HL-60 (cell line): ENCODE data around the gene OR6M1.

Source experiments
- DNase-seq, 2 experiments: peaks; one replicate each; pipeline ENCODE4 v3.0.0-alpha.2; 2010 to 2020; ENCODE audit warnings: low read depth in 1 of 2, low spot score in 1 of 2
- H3K27ac ChIP-seq: fragments of 250-450 bp; sonication (Bioruptor Pico); replicated peaks from 2 replicates; pipeline ENCODE4 v1.5.1; 2020; ENCODE audit warnings: mild to moderate bottlenecking, moderate library complexity
- H3K27me3 ChIP-seq: fragments of 250-450 bp; sonication (Bioruptor Pico); 2 replicates; pipeline ENCODE4 v1.5.1; 2021; ENCODE audit warnings: mild to moderate bottlenecking, moderate library complexity; ENCODE audit not compliant: insufficient read depth, poor library complexity, severe bottlenecking
- H3K4me3 ChIP-seq: replicated peaks from 2 replicates; pipeline ENCODE4 v1.5.1; 2011; ENCODE audit warnings: mild to moderate bottlenecking, control low read depth, low read length; ENCODE audit not compliant: insufficient read depth
- GABPA ChIP-seq: IDR thresholded peaks from 2 replicates; pipeline ENCODE4 v1.6.1; 2012; ENCODE audit warnings: low read depth
- POLR2AphosphoS5 ChIP-seq: IDR thresholded peaks from 2 replicates; pipeline ENCODE4 v1.6.1; 2012; ENCODE audit warnings: low read depth
- SPI1 ChIP-seq: IDR thresholded peaks from 2 replicates; pipeline ENCODE4 v1.6.1; 2012; ENCODE audit warnings: low read depth, mild to moderate bottlenecking, borderline replicate concordance
- long read RNA-seq: library from polyadenylated mRNA; unstranded; transcript quantifications from one replicate; pipeline ENCODE4 v2.0.0, GENCODE V29; 2020
- TF ChIP-seq, protein P1 (sequence below): IDR thresholded peaks from one replicate; pipeline ENCODE4 v1.5.1; 2011; ENCODE audit warnings: low read length, control low read depth, inconsistent platforms; ENCODE audit not compliant: insufficient read depth
- TF ChIP-seq, protein P2 (sequence below): IDR thresholded peaks from 2 replicates; pipeline ENCODE4 v1.6.1; 2012; ENCODE audit warnings: low read depth; ENCODE audit not compliant: insufficient replicate concordance

OR6M1 gene
- long read RNA-seq = 0 reads

DNA sequence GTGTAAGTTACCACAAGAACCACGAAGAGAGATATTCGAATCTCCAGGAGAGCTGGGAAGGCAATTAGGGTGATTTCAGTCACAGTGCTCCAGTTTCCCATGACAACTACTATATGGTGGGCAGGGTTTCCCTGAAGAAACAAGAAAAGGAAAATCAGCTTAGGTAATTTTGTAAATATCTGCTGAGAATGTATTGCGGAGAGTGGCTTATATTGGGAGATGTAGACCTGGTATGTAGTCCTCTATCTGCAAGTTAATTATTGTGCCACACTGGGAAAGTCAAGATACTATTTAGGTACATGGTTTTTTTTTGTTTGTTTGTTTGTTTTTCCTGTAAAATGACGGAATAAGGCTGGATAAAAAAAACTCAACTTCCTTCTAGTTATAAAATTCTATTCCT lies at the start of gene OR6M1:
OR6M1 (minus strand) TSS at position 101 of the 400 bp plus-strand sequence; CDS start at position 101, 0 bp downstream.
- Histone ChIP-seq H3K27me3 (peaks cover 2% of the 10 kb centered on the region), H3K27ac (no peak within 1 kb of the TSS), H3K4me3 (no peak within 1 kb of the TSS)
- no peak for DNase-seq
- TF ChIP-seq, protein P1, sequence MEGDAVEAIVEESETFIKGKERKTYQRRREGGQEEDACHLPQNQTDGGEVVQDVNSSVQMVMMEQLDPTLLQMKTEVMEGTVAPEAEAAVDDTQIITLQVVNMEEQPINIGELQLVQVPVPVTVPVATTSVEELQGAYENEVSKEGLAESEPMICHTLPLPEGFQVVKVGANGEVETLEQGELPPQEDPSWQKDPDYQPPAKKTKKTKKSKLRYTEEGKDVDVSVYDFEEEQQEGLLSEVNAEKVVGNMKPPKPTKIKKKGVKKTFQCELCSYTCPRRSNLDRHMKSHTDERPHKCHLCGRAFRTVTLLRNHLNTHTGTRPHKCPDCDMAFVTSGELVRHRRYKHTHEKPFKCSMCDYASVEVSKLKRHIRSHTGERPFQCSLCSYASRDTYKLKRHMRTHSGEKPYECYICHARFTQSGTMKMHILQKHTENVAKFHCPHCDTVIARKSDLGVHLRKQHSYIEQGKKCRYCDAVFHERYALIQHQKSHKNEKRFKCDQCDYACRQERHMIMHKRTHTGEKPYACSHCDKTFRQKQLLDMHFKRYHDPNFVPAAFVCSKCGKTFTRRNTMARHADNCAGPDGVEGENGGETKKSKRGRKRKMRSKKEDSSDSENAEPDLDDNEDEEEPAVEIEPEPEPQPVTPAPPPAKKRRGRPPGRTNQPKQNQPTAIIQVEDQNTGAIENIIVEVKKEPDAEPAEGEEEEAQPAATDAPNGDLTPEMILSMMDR = no peak
- TF ChIP-seq, protein P2, sequence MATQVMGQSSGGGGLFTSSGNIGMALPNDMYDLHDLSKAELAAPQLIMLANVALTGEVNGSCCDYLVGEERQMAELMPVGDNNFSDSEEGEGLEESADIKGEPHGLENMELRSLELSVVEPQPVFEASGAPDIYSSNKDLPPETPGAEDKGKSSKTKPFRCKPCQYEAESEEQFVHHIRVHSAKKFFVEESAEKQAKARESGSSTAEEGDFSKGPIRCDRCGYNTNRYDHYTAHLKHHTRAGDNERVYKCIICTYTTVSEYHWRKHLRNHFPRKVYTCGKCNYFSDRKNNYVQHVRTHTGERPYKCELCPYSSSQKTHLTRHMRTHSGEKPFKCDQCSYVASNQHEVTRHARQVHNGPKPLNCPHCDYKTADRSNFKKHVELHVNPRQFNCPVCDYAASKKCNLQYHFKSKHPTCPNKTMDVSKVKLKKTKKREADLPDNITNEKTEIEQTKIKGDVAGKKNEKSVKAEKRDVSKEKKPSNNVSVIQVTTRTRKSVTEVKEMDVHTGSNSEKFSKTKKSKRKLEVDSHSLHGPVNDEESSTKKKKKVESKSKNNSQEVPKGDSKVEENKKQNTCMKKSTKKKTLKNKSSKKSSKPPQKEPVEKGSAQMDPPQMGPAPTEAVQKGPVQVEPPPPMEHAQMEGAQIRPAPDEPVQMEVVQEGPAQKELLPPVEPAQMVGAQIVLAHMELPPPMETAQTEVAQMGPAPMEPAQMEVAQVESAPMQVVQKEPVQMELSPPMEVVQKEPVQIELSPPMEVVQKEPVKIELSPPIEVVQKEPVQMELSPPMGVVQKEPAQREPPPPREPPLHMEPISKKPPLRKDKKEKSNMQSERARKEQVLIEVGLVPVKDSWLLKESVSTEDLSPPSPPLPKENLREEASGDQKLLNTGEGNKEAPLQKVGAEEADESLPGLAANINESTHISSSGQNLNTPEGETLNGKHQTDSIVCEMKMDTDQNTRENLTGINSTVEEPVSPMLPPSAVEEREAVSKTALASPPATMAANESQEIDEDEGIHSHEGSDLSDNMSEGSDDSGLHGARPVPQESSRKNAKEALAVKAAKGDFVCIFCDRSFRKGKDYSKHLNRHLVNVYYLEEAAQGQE = no peak
- TF ChIP-seq GABPA (no peak), POLR2AphosphoS5 (no peak), SPI1 (no peak)

- DNase-seq = no peak
- TF ChIP-seq SPI1 = no peak
- TF ChIP-seq, protein P1 = no peak
- TF ChIP-seq GABPA = no peak
- no peak for TF ChIP-seq POLR2AphosphoS5
- TF ChIP-seq, protein P2 = no peak
- no peaks in the 10 kb centered on the region for H3K27me3 ChIP-seq
- no peak overlapping the region for H3K27ac ChIP-seq
- no peak overlapping the region for H3K4me3 ChIP-seq
Measured at GRCh38 chr11:123853038-123853437, 46.9 kb upstream of the OR6M1 start.

GRCh38 chr11:123852321-123852720 lies 46.2 kb upstream of the OR6M1 start:
- TF ChIP-seq, protein P1 = no peak
- TF ChIP-seq POLR2AphosphoS5 (no peak), SPI1 (no peak), GABPA (no peak)
- TF ChIP-seq, protein P2 = no peak
- H3K27me3 ChIP-seq = no peaks in the 10 kb centered on the region
- H3K27ac ChIP-seq = no peak overlapping the region
- DNase-seq = no peak
- no peak overlapping the region for H3K4me3 ChIP-seq
